Activated CD8-positive, alpha-beta memory T cell treated with anti-CD3 and anti-CD28 coated beads for 4 hours (primary cell): ENCODE results near the gene SERGEF.

Source experiments
- DNase-seq, 2 donors: peaks; one replicate each; pipeline ENCODE4 v3.0.0-alpha.2; 2020; ENCODE audit warnings: low read depth in 2 of 2

SERGEF gene

GRCh38 chr11:17813391-17814059 is 199.3 kb downstream of the SERGEF start:
- no peak for DNase-seq

- no peak for DNase-seq
Observed at GRCh38 chr11:17812865-17813187, 200.0 kb downstream of the SERGEF start.

- DNase-seq = no peak
Observed at GRCh38 chr11:17812091-17812864, 200.6 kb downstream of the SERGEF start.

GRCh38 chr11:17811352-17811751 is 201.5 kb downstream of the SERGEF start:
- DNase-seq = no peak

GRCh38 chr11:17810746-17811145 is 202.1 kb downstream of the SERGEF start:
- DNase-seq = no peak

- no peak for DNase-seq
Observed at GRCh38 chr11:17810041-17810440, 202.8 kb downstream of the SERGEF start.

GRCh38 chr11:17807034-17807433 is 205.8 kb downstream of the SERGEF start:
- DNase-seq = no peak

GRCh38 chr11:17805873-17806272 is 207.0 kb downstream of the SERGEF start:
- DNase-seq = no peak

- DNase-seq = no peak
Observed at GRCh38 chr11:17805043-17805442, 207.8 kb downstream of the SERGEF start.

- DNase-seq = no peak
Observed at GRCh38 chr11:17803754-17804334, 209.0 kb downstream of the SERGEF start.

GRCh38 chr11:17802491-17802890 is 210.4 kb downstream of the SERGEF start:
- no peak for DNase-seq

- no peak for DNase-seq
Observed at GRCh38 chr11:17801166-17801565, 211.7 kb downstream of the SERGEF start.

- DNase-seq = no peak
Observed at GRCh38 chr11:17799147-17799546, 213.7 kb downstream of the SERGEF start.

- no peak for DNase-seq
Observed at GRCh38 chr11:17798716-17799115, 214.1 kb downstream of the SERGEF start.

- DNase-seq = no peak
Observed at GRCh38 chr11:17798253-17798652, 214.6 kb downstream of the SERGEF start.

- DNase-seq = no peak
Observed at GRCh38 chr11:17796154-17796553, 216.7 kb downstream of the SERGEF start.

GRCh38 chr11:17794981-17795380 is 217.9 kb downstream of the SERGEF start:
- no peak for DNase-seq

- no peak for DNase-seq
Observed at GRCh38 chr11:17793642-17794170, 219.1 kb downstream of the SERGEF start.

GRCh38 chr11:17792161-17792560 is 220.7 kb downstream of the SERGEF start:
- no peak for DNase-seq

- DNase-seq = no peak
Observed at GRCh38 chr11:17791144-17791543, 221.7 kb downstream of the SERGEF start.

GRCh38 chr11:17790453-17790852 is 222.4 kb downstream of the SERGEF start:
- DNase-seq = no peak

GRCh38 chr11:17788084-17788483 is 224.8 kb downstream of the SERGEF start:
- no peak for DNase-seq
